ENCODE measurements around the gene TMCO4.

TMCO4 gene

DNA sequence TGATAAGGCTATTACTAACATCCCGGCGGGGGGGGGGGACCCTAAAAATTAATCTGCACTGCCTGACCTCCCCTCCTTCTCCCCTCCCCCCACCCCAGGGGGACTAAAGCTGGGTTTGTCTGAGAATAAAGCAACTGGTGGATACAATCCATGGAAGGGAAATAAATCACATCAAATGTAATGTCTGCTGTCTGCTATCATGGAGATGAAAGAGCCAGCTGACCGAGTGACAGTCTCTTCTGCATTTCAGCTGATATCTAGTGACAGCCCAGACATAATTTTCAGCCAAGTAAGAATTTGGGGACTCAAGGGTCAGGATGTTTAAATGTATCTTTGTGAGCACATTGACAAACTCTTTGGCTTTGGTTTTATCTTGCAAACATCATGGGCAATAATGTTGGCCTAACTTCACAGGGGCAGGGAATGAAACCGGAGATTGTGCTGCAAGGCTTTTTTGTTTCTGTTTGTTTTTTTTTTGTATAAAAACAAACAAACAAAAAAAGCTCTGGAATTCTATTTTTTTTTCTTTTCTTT is 90.4 kb downstream of the TMCO4 start:
- FAIRE-seq: no peak
- TF ChIP-seq CTCF (IDR thresholded peaks at IDR 0.05; ENCODE audit: insufficient read depth, missing control alignments): no peak

DNA sequence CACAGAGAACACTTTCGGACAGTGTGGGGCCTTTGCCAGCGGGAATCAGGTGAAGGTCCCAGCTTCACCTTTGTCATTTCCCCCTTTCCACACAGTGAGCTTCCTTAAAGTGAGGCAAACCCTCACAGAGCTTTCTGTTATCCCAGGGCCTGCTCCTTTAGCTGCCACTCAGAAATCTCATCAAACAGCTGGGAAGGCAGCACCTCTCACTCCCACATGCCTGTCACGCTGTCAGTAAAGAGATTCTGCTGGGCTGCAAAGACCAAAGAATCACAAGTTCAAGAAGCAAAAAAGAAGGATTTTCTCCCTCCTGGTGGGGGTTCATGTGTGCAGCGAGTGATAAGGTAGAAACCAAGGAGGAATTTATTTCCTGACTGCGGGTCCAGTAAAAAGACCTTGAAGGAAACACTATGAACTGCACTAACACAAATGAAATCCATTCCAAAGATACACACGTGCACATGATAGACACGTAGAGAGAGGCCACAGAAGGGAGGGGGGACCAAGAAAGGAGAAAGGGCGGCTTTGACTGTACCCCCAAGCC is 91.1 kb downstream of the TMCO4 start:
- no peak for FAIRE-seq

More for the DNA sequence above, 90.4 kb downstream of the TMCO4 start:
- DNase-seq (ENCODE audit: insufficient read length, low spot score): no peak

GRCh38 chr1:19706136-19706535 is 93.6 kb downstream of the TMCO4 start:
- DNase-seq (ENCODE audit: insufficient read length, low spot score) (no peak), FAIRE-seq (no peak)
- TF ChIP-seq CTCF (IDR thresholded peaks at IDR 0.05; ENCODE audit: insufficient read depth, missing control alignments): no peak

More for the DNA sequence above, 91.1 kb downstream of the TMCO4 start:
- no peak for DNase-seq (ENCODE audit: insufficient read length, low spot score)
- TF ChIP-seq CTCF (IDR thresholded peaks at IDR 0.05; ENCODE audit: insufficient read depth, missing control alignments): no peak

- no peak for FAIRE-seq
These were observed 94.3 kb downstream of the TMCO4 start for GRCh38 chr1:19705464-19705863.

GRCh38 chr1:19704247-19705113 is 95.2 kb downstream of the TMCO4 start:
- FAIRE-seq (no peak), DNase-seq (ENCODE audit: insufficient read length, low spot score) (peak; percentile 28)
- peak; percentile 70 for TF ChIP-seq CTCF (IDR thresholded peaks at IDR 0.05; ENCODE audit: insufficient read depth, missing control alignments)

More at GRCh38 chr1:19705464-19705863, 94.3 kb downstream of the TMCO4 start:
- no peak for DNase-seq (ENCODE audit: insufficient read length, low spot score)
- TF ChIP-seq CTCF (IDR thresholded peaks at IDR 0.05; ENCODE audit: insufficient read depth, missing control alignments): no peak

- no peak for TF ChIP-seq CTCF (IDR thresholded peaks at IDR 0.05; ENCODE audit: insufficient read depth, missing control alignments)
- DNase-seq (ENCODE audit: insufficient read length, low spot score): no peak
- no peak for FAIRE-seq
These were observed 96.4 kb downstream of the TMCO4 start for GRCh38 chr1:19703280-19703679.

Measured in D721Med (cell line).